ENCODE results near the gene NLRC3.

Gene NLRC3

GRCh38 chr16:3546986-3547682, 30.1 kb downstream of the NLRC3 start:
- DNase-seq, result no peak

GRCh38 chr16:3542601-3543373, 34.4 kb downstream of the NLRC3 start:
- peak; percentile 4 for DNase-seq

- DNase-seq, result no peak
Measured at GRCh38 chr16:3541527-3542155, 35.6 kb downstream of the NLRC3 start.

DNA sequence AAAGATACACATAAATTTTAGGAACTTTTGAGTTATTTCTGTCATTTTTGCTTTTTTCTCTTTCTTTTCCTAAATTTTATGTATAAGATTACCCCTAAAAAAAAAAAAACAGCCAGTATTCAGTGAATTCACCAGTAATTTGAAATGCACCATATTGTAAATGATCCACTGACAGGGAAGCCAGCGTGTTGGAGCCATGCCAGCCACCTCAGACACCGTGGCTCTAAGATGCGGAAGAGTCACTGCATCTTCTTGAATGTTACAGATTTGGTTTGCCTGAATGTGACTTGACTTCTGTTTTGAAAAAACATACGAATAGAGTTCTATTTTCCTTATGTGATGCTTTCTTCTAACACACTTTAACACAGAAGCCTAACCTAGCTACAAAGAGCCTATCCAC, 39.0 kb downstream of the NLRC3 start:
- no peak for DNase-seq

DNA sequence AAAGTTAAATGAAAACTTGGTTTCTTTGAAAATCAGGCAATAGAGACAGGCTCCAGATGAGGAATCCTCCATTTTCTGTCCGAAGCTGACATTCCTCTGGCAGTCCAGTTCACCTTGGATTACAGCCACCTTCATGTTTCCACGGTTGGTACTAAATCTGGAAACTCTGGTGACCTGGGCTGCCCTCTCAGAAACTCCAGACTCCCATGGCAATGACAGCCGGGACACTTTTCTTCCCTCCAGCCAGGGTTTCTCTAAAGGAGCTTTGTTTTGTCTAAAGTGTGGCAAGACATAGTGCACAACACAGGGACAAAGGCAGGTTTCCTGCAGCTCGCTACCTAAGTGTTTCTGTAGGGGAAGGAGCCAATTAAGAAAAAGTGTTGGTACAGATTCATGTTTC, 40.4 kb downstream of the NLRC3 start:
- no peak for DNase-seq

GRCh38 chr16:3536271-3536731, 40.9 kb downstream of the NLRC3 start:
- DNase-seq, result peak; percentile 78

DNA sequence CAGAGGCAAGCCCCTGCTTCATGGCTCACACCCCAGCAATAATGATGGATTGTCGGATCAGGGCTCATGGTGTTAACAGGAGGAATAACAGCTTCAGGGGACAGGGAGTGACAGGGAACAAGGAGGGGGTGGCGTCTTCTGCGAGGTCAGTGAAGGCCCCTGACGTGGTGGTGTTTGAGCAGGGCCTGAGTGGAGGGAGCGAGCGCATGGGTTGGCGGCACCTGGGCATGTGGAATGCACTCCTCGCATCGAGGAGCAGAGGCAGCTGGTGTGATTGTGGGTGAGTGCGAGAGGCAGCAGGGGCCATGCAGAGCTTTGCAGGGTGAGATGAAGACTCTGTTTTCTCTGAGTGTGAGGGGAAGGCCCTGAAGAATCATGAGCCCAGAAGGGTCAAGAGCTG, 43.1 kb downstream of the NLRC3 start:
- no peak for DNase-seq

DNA sequence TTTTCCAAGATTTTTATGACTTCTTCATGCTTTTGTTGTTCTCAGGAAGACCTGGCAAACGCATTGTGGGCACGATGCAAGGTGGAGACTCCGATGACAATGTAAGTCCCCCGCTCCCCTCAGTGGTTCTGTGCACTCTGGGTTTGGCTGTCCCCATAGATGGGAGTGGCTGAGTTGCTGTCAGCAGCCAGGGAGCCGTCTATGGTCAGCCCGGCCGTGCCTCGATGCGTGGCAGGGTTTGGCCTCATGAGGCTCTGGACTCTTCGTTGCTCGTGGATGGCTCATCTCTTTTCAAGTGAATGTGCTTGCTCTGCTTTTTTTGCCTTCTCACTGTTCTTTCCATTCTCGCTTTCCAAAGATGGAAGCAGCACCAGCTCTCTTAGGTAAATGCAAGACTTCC, 44.5 kb downstream of the NLRC3 start:
- DNase-seq, result no peak

DNA sequence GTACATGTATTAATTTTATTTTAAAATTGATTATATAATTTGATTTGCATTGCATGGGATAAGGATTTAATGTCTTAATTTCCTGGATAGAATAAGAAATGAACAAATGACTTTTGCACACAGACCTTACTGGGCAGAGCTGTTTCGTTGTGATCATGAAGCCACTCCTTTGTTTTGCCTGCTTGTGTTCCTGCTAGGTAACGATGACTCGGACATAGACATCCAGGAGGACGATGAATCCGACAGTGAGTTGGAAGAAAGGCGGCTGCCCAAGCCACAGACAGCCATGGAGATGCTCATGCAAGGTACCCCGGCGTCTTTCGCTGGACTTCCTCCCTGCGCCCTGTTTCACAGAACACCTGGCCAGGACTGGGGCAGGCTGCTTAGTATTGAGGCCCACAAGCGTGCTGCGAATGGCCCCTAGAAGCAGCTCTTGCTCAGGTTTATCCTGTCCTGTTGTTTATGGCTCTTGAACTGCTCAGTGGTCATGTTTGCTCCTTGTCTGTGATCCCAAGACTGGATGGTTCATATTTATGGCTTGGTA, 46.8 kb downstream of the NLRC3 start:
- no peak for DNase-seq

GRCh38 chr16:3529175-3529574, 48.0 kb downstream of the NLRC3 start:
- DNase-seq, result no peak

- DNase-seq, result no peak
Measured at GRCh38 chr16:3528406-3528805, 48.8 kb downstream of the NLRC3 start.

DNA sequence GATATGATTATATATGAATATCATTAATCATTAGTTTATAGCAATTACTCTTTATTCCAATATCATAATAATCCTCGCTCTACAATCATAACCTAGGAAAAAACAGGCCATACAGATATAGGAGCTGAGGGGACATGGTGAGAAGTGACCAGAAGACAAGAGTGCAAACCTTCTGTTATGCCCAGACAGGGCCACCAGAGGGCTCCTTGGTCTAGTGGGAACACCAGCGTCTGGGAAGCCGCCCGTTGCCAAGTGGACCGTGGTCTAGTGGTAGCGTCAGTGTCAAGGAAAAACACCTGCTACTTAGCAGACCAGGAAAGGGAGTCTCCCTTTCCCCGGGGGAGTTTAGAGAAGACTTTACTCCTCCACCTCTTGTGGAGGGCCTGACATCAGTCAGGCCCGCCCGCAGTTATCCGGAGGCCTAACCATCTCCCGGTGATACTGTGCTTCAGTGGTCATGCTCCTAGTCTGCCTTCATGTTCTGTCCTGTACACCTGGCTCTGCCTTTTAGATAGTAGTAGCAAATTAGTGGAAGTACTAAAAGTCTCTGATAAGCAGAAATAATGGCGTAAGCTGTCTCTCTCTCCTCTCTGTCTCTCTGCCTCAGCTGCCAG, 49.9 kb downstream of the NLRC3 start:
- peak; percentile 50 for DNase-seq

DNA sequence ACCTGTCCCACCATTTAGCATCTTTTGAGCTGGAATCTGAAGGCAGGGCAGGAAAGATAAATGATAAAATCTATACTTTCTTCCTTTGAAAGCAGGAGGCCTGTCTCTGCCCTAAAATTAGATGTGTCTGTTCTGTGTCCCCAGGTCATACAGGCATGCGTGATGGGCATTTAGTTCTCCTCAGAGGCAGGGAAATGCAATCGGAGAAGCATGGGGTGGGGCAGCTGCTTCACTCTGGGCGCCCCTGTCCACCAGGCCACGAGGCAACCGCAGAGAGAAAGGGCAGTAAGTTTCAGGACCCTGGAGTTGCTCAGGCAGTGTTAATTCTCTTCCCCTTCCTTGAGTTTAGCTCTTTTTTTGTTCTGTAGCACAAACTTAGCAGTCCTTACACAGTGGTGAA, 51.3 kb downstream of the NLRC3 start:
- no peak for DNase-seq

DNA sequence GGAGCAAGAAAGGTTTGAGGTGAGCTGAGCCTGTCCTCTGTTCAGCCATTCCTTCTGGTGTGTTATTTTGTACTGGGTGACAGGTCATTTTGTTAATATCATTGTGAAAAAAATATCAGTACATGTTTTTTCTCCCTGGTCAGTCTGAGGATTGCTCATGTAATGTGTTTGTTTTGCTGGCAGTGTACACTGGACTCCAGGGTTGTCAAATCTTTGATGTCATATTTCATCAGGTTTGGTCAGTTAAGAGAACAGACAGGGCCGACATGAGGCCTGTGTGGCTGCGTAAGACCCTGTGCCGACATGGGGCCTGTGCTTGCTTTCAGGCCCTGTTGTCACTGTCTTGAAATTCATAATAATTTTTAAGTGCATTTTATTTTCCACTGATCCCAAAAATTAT, 53.9 kb downstream of the NLRC3 start:
- no peak for DNase-seq

GRCh38 chr16:3520841-3521240, 56.4 kb downstream of the NLRC3 start:
- no peak for DNase-seq

DNA sequence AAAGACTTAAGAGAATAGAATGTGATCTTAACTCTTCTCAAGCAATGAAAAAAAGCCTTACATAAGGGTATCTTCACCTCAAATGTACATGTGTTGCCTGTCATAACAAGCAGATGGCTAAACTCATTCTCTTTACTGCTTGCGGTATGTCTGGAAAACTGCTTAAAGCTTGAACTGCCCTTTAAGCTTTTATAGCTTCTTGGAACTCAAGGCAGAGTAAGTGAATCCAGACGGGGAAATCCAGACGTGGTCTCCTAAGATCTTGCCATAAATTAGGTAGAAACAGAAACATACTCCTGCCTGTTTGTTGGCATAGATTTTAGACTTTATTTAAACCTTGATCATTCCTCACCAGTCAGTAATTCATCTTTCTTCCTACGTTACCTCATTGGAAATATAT, 56.8 kb downstream of the NLRC3 start:
- peak; percentile 6 for DNase-seq

DNA sequence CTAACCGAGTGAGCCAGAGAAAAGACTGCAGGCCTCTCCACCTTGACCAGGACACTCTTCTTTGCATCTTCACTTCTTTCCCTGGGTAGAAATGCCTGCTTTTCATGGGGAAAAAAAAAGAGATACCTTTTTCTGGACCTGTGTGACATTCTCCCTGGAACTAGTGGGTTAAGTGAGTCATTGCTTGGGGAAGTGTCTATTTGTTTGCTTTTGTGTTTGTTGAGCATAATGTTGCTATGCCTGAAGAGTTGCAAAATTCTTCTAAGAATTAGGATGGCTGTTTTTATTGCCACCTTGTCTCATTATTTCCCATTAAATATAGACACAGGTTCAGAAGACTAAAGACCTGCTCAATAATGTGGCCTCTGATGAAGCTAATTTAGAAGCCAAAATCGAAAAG, 57.6 kb downstream of the NLRC3 start:
- no peak for DNase-seq

DNA sequence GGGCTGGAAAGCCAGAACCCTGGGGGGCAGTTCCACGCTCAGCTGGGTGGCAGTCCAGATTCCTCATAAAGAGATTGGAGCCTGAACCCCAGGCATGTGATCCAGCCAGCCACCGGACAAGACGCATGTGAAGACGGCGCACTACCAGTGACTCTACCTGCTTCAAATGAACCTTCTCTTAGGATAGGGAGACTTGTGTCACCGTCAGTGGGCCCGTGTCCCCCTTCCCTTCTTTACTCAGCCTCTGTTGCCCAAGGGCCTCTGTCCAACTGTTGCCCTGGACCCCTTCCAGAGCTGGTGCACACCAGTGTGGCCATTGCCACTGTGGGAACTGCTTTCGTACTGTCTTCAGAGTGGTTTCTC, 58.2 kb downstream of the NLRC3 start:
- no peak for DNase-seq

DNA sequence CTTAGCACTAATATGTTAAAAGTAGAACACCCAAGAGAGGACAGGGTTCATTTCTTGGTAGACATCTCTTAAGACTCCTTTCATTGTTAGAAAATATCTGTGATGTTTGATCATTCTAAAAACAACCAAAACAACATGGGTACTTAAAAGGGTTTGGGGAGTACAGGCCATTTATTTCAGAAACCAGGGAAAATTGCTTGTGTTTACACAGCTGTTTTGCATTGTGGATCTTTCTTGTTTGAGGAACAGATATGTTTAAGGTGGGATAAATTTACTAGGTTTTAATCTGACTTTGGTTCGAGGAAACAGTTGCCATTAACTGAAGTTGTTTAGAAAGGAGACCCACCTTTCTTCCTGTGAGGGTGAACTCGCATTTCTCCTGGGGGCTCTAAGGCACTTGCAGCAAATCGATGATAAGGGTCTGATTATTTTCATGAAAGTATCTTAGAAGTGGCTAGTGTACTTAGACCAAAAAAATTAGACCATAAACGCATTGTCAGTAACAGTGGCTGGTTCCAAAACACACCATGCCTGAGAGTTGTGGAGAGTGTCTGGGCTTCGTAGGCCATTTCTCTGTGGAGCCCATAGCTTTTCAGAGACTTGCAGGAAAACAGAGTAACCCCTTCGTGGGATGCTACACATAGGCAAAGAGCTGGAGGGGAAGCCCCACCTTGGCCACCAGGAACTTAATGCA, 58.8 kb downstream of the NLRC3 start:
- no peak for DNase-seq

GRCh38 chr16:3515897-3516296, 61.3 kb downstream of the NLRC3 start:
- no peak for DNase-seq

GRCh38 chr16:3514621-3515020, 62.6 kb downstream of the NLRC3 start:
- peak; percentile 12 for DNase-seq

DNA sequence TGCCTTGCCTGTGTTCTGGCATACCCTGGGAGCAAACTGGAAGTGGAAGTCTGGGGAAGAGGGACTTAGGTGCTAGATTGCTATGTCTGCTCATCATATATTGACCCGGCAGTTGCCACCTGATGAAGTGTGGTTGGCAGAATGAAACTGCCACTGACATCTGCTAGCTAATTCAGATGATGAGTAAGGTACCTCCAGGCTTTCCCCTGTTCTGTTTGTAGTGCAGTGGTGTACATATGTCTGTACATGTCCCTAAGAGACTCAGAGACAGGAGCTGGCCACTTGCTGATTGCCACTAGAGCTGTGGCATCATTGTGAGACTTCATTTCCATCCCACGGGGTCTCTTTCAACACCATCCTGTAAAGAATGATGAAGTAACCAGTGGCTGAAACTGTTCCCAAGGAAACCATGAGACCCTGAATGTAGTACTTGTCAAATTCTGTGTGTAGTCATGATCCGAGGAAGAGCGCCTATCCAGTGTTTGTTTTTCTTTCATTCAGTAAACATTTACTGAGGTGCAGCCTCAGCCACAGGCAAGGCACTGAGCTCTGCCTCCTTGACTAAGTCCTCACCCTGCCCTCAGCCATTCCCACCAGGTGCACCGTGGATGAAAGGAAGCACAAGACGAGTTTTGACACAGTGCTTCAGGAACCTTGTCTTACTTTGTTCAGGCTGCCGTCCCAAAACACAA, 63.2 kb downstream of the NLRC3 start:
- DNase-seq, result no peak
